K562 (cell line): ENCODE results near the gene CHMP4B. TPM values are rescaled to one million over a fixed set of nuclear protein-coding genes. Genes with fewer than 3 reads are reported as not detected.

Source experiments
- ELF4 ChIP-seq: fragments of 450-650 bp; formaldehyde crosslinking; IDR thresholded peaks from 2 replicates; pipeline ENCODE4 v1.4.0; 2022; ENCODE audit warnings: missing genetic modification characterization
- FOXJ3 ChIP-seq: sonication (generic); formaldehyde crosslinking; IDR thresholded peaks from 2 replicates; pipeline ENCODE4 v1.4.0; 2020; ENCODE audit warnings: mild to moderate bottlenecking, missing genetic modification reagents
- HCFC1 ChIP-seq: IDR thresholded peaks from 2 replicates; pipeline ENCODE4 v1.6.1; 2012; ENCODE audit warnings: low read depth, low read length, improper control_type of control experiment
- HIVEP1 ChIP-seq: fragments of 250-450 bp; sonication (Bioruptor Pico); IDR thresholded peaks from 2 replicates; pipeline ENCODE4 v1.4.0; 2020; ENCODE audit warnings: mild to moderate bottlenecking
- HLTF ChIP-seq: fragments of 450-650 bp; IDR thresholded peaks from 2 replicates; pipeline ENCODE4 v1.6.1; 2016
- HNRNPH1 ChIP-seq: fragments of 200-400 bp; formaldehyde crosslinking; optimal IDR thresholded peaks from 2 replicates; pipeline ENCODE3; 2017; ENCODE audit warnings: low read depth, mild to moderate bottlenecking, low read length, moderate library complexity
- MBD1 ChIP-seq: fragments of 250-450 bp; sonication (Bioruptor Pico); IDR thresholded peaks from 2 replicates; pipeline ENCODE4 v1.8.0; 2022; ENCODE audit warnings: inconsistent platforms
- MTF1 ChIP-seq: fragments of 250-450 bp; sonication (Bioruptor Pico); IDR thresholded peaks from 2 replicates; pipeline ENCODE4 v1.9.0; 2021; ENCODE audit warnings: moderate library complexity, mild to moderate bottlenecking, inconsistent platforms, borderline replicate concordance
- POU5F1 ChIP-seq: fragments of 150-350 bp; IDR thresholded peaks from 2 replicates; pipeline ENCODE4 v1.6.1; 2014; ENCODE audit warnings: borderline replicate concordance, low read length, low read depth, mild to moderate bottlenecking; ENCODE audit not compliant: partially characterized antibody
- PRMT5 ChIP-seq: sonication (generic); formaldehyde crosslinking; IDR thresholded peaks from 2 replicates; pipeline ENCODE4 v1.5.0; 2020; ENCODE audit warnings: missing genetic modification reagents
- SIN3A ChIP-seq, 2 experiments: fragments of 150-350 bp in 1 of 2; IDR thresholded peaks; 2 replicates each; pipeline ENCODE4 v1.6.1; 2011 to 2016; ENCODE audit warnings: borderline replicate concordance in 2 of 2, low read depth in 2 of 2, low read length in 2 of 2, mild to moderate bottlenecking in 2 of 2, moderate library complexity in 2 of 2; ENCODE audit not compliant: control insufficient read depth in 1 of 2
- SP2 ChIP-seq: IDR thresholded peaks from 2 replicates; pipeline ENCODE4 v1.6.1; 2011; ENCODE audit warnings: mild to moderate bottlenecking, low read depth, low read length, moderate library complexity; ENCODE audit not compliant: poor library complexity, severe bottlenecking; ENCODE audit errors: extremely low read depth
- ZBTB34 ChIP-seq: fragments of 250-450 bp; sonication (Bioruptor Pico); IDR thresholded peaks from 2 replicates; pipeline ENCODE4 v1.8.0; 2021; ENCODE audit warnings: mild to moderate bottlenecking, moderate library complexity
- ZC3H11A ChIP-seq: IDR thresholded peaks from 2 replicates; pipeline ENCODE4 v1.6.1; 2012; ENCODE audit warnings: low read depth, low read length, improper control_type of control experiment
- ZNF212 ChIP-seq: fragments of 450-650 bp; formaldehyde crosslinking; IDR thresholded peaks from 2 replicates; pipeline ENCODE4 v1.4.0; 2020; ENCODE audit warnings: mild to moderate bottlenecking
- ZNF311 ChIP-seq: fragments of 250-450 bp; sonication (Bioruptor Pico); IDR thresholded peaks from 2 replicates; pipeline ENCODE4 v1.4.0; 2020; ENCODE audit warnings: mild to moderate bottlenecking, moderate library complexity
- ZNF408 ChIP-seq: fragments of 250-450 bp; sonication (Bioruptor Pico); IDR thresholded peaks from 2 replicates; pipeline ENCODE4 v1.4.0; 2020; ENCODE audit warnings: low read depth, mild to moderate bottlenecking, moderate library complexity
- polyA plus RNA-seq, 8 experiments: library from polyadenylated mRNA; depleted of rRNA in 4 of 8; stranded (reverse) in 5 of 8; unstranded in 3 of 8; fragments of >200 nt; fragmentation: Nextera tagmentation in 2 of 8; fragmentation: Illumina TruSeq in 1 of 8; extraction: Ambion mirVana in 2 of 8; extraction: Trizol in 1 of 8; gene quantifications; 2 replicates each; pipeline versions ENCODE4 v1.2.1 to v1.2.3, GENCODE V29; 2011 to 2014; ENCODE audit warnings: inconsistent platforms in 1 of 8, missing spikeins in 1 of 8
- total RNA-seq, 7 experiments: library from RNA; depleted of rRNA in 6 of 7; stranded (reverse); fragments of >200 nt in 6 of 7; fragmentation: Illumina TruSeq in 2 of 7; extraction: Trizol in 2 of 7; gene quantifications; 2 replicates each; pipeline versions ENCODE4 v1.2.1 to v1.2.3, GENCODE V29; 2011 to 2021; ENCODE audit warnings: low replicate concordance in 1 of 7
- TF ChIP-seq, protein P1 (sequence below), 3 experiments: fragments of 200-800 bp in 1 of 3; sonication (Bioruptor generic) in 1 of 3; sonication (generic) in 1 of 3; formaldehyde crosslinking in 1 of 3; IDR thresholded peaks; 2 replicates each; pipeline versions ENCODE4 v1.6.1 to v1.8.0; 2016 to 2022; ENCODE audit warnings: mild to moderate bottlenecking in 2 of 3, missing compliant biosample characterization in 2 of 3, missing genetic modification characterization in 2 of 3, missing genetic modification reagents in 1 of 3
- TF ChIP-seq, protein P2 (sequence below): fragments of 450-650 bp; formaldehyde crosslinking; IDR thresholded peaks from 2 replicates; pipeline ENCODE4 v1.4.0; 2020; ENCODE audit warnings: mild to moderate bottlenecking, moderate library complexity
- TF ChIP-seq, protein P3 (sequence below): sonication (generic); formaldehyde crosslinking; IDR thresholded peaks from 2 replicates; pipeline ENCODE4 v1.8.1; 2022; ENCODE audit warnings: missing genetic modification reagents

The CHMP4B gene
- total and polyA plus RNA-seq, 9 of the 15 experiments (the other 6 are each of a cell fraction or from before 2014, with no cell fraction given), result 1.8 to 64.7 (median 31.8) TPM

- no peak for TF ChIP-seq MBD1 (CRISPR knock-in tag)
- no peak for TF ChIP-seq POU5F1
- no peak for TF ChIP-seq ZC3H11A
- peak; percentile 78; the same call in 1 of the 2 replicates for TF ChIP-seq ELF4 (CRISPR knock-in tag)
- TF ChIP-seq FOXJ3 (CRISPR knock-in tag), result no peak
- TF ChIP-seq ZBTB34 (CRISPR knock-in tag), result no peak
- TF ChIP-seq, protein P1, sequence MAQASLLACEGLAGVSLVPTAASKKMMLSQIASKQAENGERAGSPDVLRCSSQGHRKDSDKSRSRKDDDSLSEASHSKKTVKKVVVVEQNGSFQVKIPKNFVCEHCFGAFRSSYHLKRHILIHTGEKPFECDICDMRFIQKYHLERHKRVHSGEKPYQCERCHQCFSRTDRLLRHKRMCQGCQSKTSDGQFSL (CRISPR knock-in tag; IDR thresholded peaks at IDR 0.05), result no peak
- TF ChIP-seq, protein P1 (tag; IDR thresholded peaks at IDR 0.05), result no peak
- TF ChIP-seq HLTF, result no peak
- no peak for TF ChIP-seq ZNF311 (CRISPR knock-in tag)
- no peak for TF ChIP-seq SIN3A (IDR thresholded peaks at IDR 0.05; ENCODE audit: borderline replicate concordance in 2 of 2, control insufficient read depth in 1 of 2, low read depth in 2 of 2, low read length in 2 of 2)
- no peak for TF ChIP-seq HNRNPH1
- no peak for TF ChIP-seq SP2
- TF ChIP-seq MTF1 (CRISPR knock-in tag), result no peak
- no peak for TF ChIP-seq ZNF212 (CRISPR knock-in tag)
- TF ChIP-seq HIVEP1 (CRISPR knock-in tag), result no peak
- TF ChIP-seq, protein P2, sequence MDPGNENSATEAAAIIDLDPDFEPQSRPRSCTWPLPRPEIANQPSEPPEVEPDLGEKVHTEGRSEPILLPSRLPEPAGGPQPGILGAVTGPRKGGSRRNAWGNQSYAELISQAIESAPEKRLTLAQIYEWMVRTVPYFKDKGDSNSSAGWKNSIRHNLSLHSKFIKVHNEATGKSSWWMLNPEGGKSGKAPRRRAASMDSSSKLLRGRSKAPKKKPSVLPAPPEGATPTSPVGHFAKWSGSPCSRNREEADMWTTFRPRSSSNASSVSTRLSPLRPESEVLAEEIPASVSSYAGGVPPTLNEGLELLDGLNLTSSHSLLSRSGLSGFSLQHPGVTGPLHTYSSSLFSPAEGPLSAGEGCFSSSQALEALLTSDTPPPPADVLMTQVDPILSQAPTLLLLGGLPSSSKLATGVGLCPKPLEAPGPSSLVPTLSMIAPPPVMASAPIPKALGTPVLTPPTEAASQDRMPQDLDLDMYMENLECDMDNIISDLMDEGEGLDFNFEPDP (CRISPR knock-in tag), result no peak
- TF ChIP-seq ZNF408 (CRISPR knock-in tag), result no peak
- TF ChIP-seq, protein P3, sequence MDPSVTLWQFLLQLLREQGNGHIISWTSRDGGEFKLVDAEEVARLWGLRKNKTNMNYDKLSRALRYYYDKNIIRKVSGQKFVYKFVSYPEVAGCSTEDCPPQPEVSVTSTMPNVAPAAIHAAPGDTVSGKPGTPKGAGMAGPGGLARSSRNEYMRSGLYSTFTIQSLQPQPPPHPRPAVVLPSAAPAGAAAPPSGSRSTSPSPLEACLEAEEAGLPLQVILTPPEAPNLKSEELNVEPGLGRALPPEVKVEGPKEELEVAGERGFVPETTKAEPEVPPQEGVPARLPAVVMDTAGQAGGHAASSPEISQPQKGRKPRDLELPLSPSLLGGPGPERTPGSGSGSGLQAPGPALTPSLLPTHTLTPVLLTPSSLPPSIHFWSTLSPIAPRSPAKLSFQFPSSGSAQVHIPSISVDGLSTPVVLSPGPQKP, result no peak
- TF ChIP-seq HCFC1, result no peak
- no peak for TF ChIP-seq PRMT5
Measured at GRCh38 chr20:33811776-33812151, 616 bp downstream of the CHMP4B start (continued).
